IMR-90 (cell line): Measurements from ENCODE around the gene AGAP4. TPM values are rescaled to one million over a fixed set of nuclear protein-coding genes. Genes with fewer than 3 reads are reported as not detected.
"Not testable (repeated sequence)": the region's sequence is repeated elsewhere in the genome, so short reads cannot be mapped to it uniquely, and the experiment has no call there.

Source experiments
- ATAC-seq: fragments of 200-7000 bp; cut with Tn5 transposase; 2 replicates; pipeline ENCODE4 v1.9.1; 2020; ENCODE audit warnings: low read depth, mild to moderate bottlenecking, moderate library complexity
- BruUV-seq: library from RNA; stranded (reverse); fragments of 400-500 nt; replicated peaks from 2 replicates; lab custom pipeline; 2021; lab: Mats Ljungman, UMichigan
- CTCF ChIA-PET: fragments of 300-600 bp; formaldehyde crosslinking; extraction: SDS; loops from one replicate; lab custom pipeline; 2021; ENCODE audit warnings: antibody characterized with exemption; lab: Yijun Ruan, JAX
- POLR2A ChIA-PET: fragments of 300-600 bp; sonication (Branson Sonifier 250); formaldehyde crosslinking; loops from one replicate; lab custom pipeline; 2022; ENCODE audit warnings: antibody characterized with exemption; ENCODE audit not compliant: unreplicated experiment; lab: Charles Lee
- DNase-seq: peaks from one replicate; pipeline ENCODE4 v3.0.0; 2013
- H2AFZ ChIP-seq: replicated peaks from 2 replicates; pipeline ENCODE3; 2013; ENCODE audit warnings: low read length, mild to moderate bottlenecking; ENCODE audit not compliant: poor library complexity
- H2AK5ac ChIP-seq: 2 replicates; pipeline ENCODE4 v1.6.1; 2013; ENCODE audit warnings: low read depth, low read length, inconsistent platforms
- H2AK9ac ChIP-seq: replicated peaks from 2 replicates; pipeline ENCODE3; 2013; ENCODE audit warnings: mild to moderate bottlenecking, low read depth, low read length, moderate library complexity; ENCODE audit not compliant: poor library complexity
- H2BK120ac ChIP-seq: 2 replicates; pipeline ENCODE4 v1.6.1; 2013; ENCODE audit warnings: low read depth, low read length, inconsistent platforms
- H2BK15ac ChIP-seq: 3 replicates; pipeline ENCODE4 v1.6.1; 2013; ENCODE audit warnings: low read depth, low read length, inconsistent platforms
- H2BK20ac ChIP-seq: 2 replicates; pipeline ENCODE4 v1.6.1; 2013; ENCODE audit warnings: low read depth, mild to moderate bottlenecking, inconsistent platforms, low read length, moderate library complexity
- H2BK5ac ChIP-seq: 2 replicates; pipeline ENCODE4 v1.6.1; 2013; ENCODE audit warnings: mild to moderate bottlenecking, low read depth, low read length, inconsistent platforms; ENCODE audit not compliant: poor library complexity, severe bottlenecking
- H3K14ac ChIP-seq: replicated peaks from 2 replicates; pipeline ENCODE4 v1.6.1; 2013; ENCODE audit warnings: low read depth, low read length, inconsistent platforms
- H3K18ac ChIP-seq: 2 replicates; pipeline ENCODE4 v1.6.1; 2013; ENCODE audit warnings: low read depth, low read length, control low read depth
- H3K23ac ChIP-seq: 2 replicates; pipeline ENCODE4 v1.6.1; 2013; ENCODE audit warnings: low read depth, low read length, inconsistent platforms
- H3K27ac ChIP-seq: 2 replicates; pipeline ENCODE4 v1.5.1; 2013; ENCODE audit warnings: mild to moderate bottlenecking, control low read depth, low read length; ENCODE audit not compliant: insufficient read depth
- H3K27me3 ChIP-seq: 2 replicates; pipeline ENCODE4 v1.6.1; 2013; ENCODE audit warnings: low read length; ENCODE audit not compliant: control insufficient read depth, insufficient read depth
- H3K36me3 ChIP-seq: 2 replicates; pipeline ENCODE4 v1.6.1; 2013; ENCODE audit warnings: low read length, mixed read lengths; ENCODE audit not compliant: control insufficient read depth, insufficient read depth
- H3K4ac ChIP-seq: 2 replicates; pipeline ENCODE4 v1.6.1; 2013; ENCODE audit warnings: low read depth, low read length, inconsistent platforms
- H3K4me1 ChIP-seq: 2 replicates; pipeline ENCODE4 v1.6.1; 2013; ENCODE audit warnings: low read length, mixed read lengths; ENCODE audit not compliant: control insufficient read depth, insufficient read depth
- H3K4me2 ChIP-seq: 2 replicates; pipeline ENCODE4 v1.6.1; 2013; ENCODE audit warnings: low read depth, mild to moderate bottlenecking, control low read depth, low read length, moderate library complexity
- H3K4me3 ChIP-seq: 2 replicates; pipeline ENCODE4 v1.5.1; 2013; ENCODE audit warnings: low read depth, mild to moderate bottlenecking, control low read depth, low read length, moderate library complexity; ENCODE audit not compliant: insufficient read depth
- H3K56ac ChIP-seq: 2 replicates; pipeline ENCODE4 v1.6.1; 2013; ENCODE audit warnings: low read length, inconsistent platforms; ENCODE audit not compliant: insufficient read depth; ENCODE audit errors: extremely low read depth
- H3K79me1 ChIP-seq, 2 experiments: 2 replicates each; pipeline ENCODE4 v1.6.1; 2013; ENCODE audit warnings: low read length in 2 of 2, inconsistent platforms in 1 of 2, low read depth in 1 of 2
- H3K9ac ChIP-seq: 2 replicates; pipeline ENCODE4 v1.6.1; 2013; ENCODE audit warnings: low read depth, low read length, control low read depth
- H3K9me1 ChIP-seq: 2 replicates; pipeline ENCODE4 v1.6.1; 2013; ENCODE audit warnings: low read length, inconsistent platforms; ENCODE audit not compliant: insufficient read depth
- H3K9me3 ChIP-seq: 2 replicates; pipeline ENCODE4 v1.6.1; 2013; ENCODE audit warnings: low read length; ENCODE audit not compliant: control insufficient read depth, insufficient read depth
- H4K20me1 ChIP-seq: 2 replicates; pipeline ENCODE4 v1.6.1; 2013; ENCODE audit warnings: low read length, inconsistent platforms; ENCODE audit not compliant: insufficient read depth
- H4K5ac ChIP-seq: 2 replicates; pipeline ENCODE4 v1.6.1; 2013; ENCODE audit warnings: mild to moderate bottlenecking, low read depth, low read length, control low read depth
- H4K8ac ChIP-seq, 2 experiments: 2 replicates each; pipeline ENCODE4 v1.6.1; 2013; ENCODE audit warnings: low read depth in 2 of 2, low read length in 2 of 2, control low read depth in 1 of 2, inconsistent platforms in 1 of 2
- H4K91ac ChIP-seq: 2 replicates; pipeline ENCODE4 v1.6.1; 2013; ENCODE audit warnings: low read depth, low read length, inconsistent platforms; ENCODE audit not compliant: insufficient read depth
- BHLHE40 ChIP-seq: fragments of 150-350 bp; IDR thresholded peaks from 2 replicates; pipeline ENCODE4 v1.6.1; 2016; ENCODE audit warnings: mild to moderate bottlenecking, low read depth, low read length
- FOS ChIP-seq: fragments of 150-350 bp; IDR thresholded peaks from 2 replicates; pipeline ENCODE4 v1.6.1; 2016; ENCODE audit warnings: low read depth, low read length
- MAFK ChIP-seq: IDR thresholded peaks from 2 replicates; pipeline ENCODE4 v1.6.1; 2012; ENCODE audit warnings: low read depth, low read length, improper control_type of control experiment
- WGBS, 2 experiments: methylation state at CpG; one replicate each; pipeline versions ENCODE4 v1.1.5 to v1.1.7; 2013; ENCODE audit warnings: missing lambda C conversion rate in 2 of 2; ENCODE audit not compliant: insufficient read length in 1 of 2; ENCODE audit errors: extremely low coverage in 2 of 2; 5-methylcytosine and 5-hydroxymethylcytosine counted together
- dilution Hi-C: fragments of 300-500 bp; cut with HindIII; formaldehyde crosslinking; loops from one replicate; pipeline ENCODE4 v1.14.3; 2018; ENCODE audit warnings: low sequenced_read_pairs; ENCODE audit not compliant: unreplicated experiment
- in situ Hi-C: fragments of 300-500 bp; cut with MboI; formaldehyde crosslinking; loops from 3 replicates; pipeline ENCODE4 v1.14.3; 2019; ENCODE audit warnings: low sequenced_read_pairs, inconsistent platforms, mixed read lengths
- intact Hi-C: fragments of 100-400 bp; cut with micrococcal nuclease; formaldehyde crosslinking; loops from 2 replicates; pipeline ENCODE4 v1.10.0; 2022
- polyA plus RNA-seq, 3 experiments: library from polyadenylated mRNA; depleted of rRNA; stranded (reverse); fragments of >200 nt; gene quantifications; 2 replicates each; pipeline ENCODE4 v1.2.3, GENCODE V29; 2012; ENCODE audit warnings: low replicate concordance in 1 of 3
- total RNA-seq: library from RNA; depleted of rRNA; stranded (reverse); fragments of >200 nt; gene quantifications from 2 replicates; pipeline ENCODE4 v1.2.3, GENCODE V29; 2012
- TF ChIP-seq, protein P1 (sequence below): fragments of 150-350 bp; IDR thresholded peaks from 2 replicates; pipeline ENCODE4 v1.6.1; 2016; ENCODE audit warnings: low read depth, mild to moderate bottlenecking, low read length, moderate library complexity, borderline replicate concordance
- TF ChIP-seq, protein P2 (sequence below): conservative IDR thresholded peaks from 2 replicates; pipeline ENCODE4 v1.5.1; 2012; ENCODE audit warnings: mild to moderate bottlenecking, low read depth, low read length, improper control_type of control experiment

Gene AGAP4
- total and polyA plus RNA-seq, 2 of the 4 experiments (the other 2 are of a cell fraction): 1.8 to 6.7 TPM

DNA sequence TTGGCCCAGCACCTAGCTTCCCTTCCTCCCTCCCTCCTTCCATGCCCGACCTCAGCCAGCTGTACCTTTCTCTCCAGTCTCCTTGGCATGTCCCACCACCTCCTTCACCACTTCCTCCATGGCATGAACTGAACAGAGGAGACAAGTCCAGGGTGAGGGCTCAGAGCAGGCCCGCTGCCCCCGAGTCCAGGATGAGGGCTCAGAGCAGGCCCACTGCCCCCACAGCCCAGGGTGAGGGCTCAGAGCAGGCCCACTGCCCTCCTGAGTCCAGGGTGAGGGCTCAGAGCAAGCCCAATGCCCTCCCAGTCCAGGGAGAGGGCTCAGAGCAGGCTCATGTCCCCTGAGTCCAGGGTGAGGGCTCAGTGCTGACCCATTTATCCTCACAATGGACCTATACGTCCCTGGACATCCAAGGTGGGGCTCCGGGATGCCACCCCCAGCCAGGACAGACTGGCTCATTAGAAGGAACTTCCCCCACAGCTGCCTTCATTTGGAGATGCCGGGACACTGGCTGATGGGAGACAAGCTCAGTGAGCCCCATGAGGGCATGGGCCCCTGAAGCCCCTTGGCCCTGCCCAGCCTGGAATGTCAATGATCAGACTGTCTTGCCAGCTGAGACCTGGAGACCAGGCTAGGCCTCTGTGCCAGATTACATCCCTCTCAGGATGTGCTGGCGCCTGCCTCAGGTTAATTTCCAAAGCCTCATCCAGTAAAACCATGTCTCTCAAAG, 30.0 kb downstream of the AGAP4 start:
- Histone ChIP-seq H3K36me3 (no peaks in the 10 kb centered on the region), H2AK9ac (no peak overlapping the region), H2BK120ac (no peak overlapping the region), H3K56ac (no peak overlapping the region), H3K27me3 (no peaks in the 10 kb centered on the region), H2AFZ (no peak overlapping the region), H2BK5ac (no peak overlapping the region), H2BK15ac (no peak overlapping the region), H3K9ac (no peak overlapping the region), H3K23ac (no peak overlapping the region), H4K5ac (no peak overlapping the region), H3K18ac (no peak overlapping the region), H2AK5ac (no peak overlapping the region), H3K9me1 (0 out of 2 replicates have a peak, but pooled peaks cover 3% of the 10 kb centered on the region), H4K8ac (no peak overlapping the region), H3K4me1 (no peaks in the 10 kb centered on the region), H3K4ac (no peak overlapping the region), H3K4me3 (no peak overlapping the region), H3K9me3 (peaks cover 5% of the 10 kb centered on the region; the same call in 1 of the 2 replicates), H3K14ac (no peak overlapping the region), H3K79me1 (no peaks in the 10 kb centered on the region), H3K27ac (no peak overlapping the region), H3K4me2 (no peak overlapping the region), H4K20me1 (no peaks in the 10 kb centered on the region), H2BK20ac (no peak overlapping the region), H4K91ac (no peak overlapping the region)
- TF ChIP-seq, protein P1, sequence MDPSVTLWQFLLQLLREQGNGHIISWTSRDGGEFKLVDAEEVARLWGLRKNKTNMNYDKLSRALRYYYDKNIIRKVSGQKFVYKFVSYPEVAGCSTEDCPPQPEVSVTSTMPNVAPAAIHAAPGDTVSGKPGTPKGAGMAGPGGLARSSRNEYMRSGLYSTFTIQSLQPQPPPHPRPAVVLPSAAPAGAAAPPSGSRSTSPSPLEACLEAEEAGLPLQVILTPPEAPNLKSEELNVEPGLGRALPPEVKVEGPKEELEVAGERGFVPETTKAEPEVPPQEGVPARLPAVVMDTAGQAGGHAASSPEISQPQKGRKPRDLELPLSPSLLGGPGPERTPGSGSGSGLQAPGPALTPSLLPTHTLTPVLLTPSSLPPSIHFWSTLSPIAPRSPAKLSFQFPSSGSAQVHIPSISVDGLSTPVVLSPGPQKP: no peak
- TF ChIP-seq FOS (no peak), BHLHE40 (no peak), MAFK (no peak)
- TF ChIP-seq, protein P2, sequence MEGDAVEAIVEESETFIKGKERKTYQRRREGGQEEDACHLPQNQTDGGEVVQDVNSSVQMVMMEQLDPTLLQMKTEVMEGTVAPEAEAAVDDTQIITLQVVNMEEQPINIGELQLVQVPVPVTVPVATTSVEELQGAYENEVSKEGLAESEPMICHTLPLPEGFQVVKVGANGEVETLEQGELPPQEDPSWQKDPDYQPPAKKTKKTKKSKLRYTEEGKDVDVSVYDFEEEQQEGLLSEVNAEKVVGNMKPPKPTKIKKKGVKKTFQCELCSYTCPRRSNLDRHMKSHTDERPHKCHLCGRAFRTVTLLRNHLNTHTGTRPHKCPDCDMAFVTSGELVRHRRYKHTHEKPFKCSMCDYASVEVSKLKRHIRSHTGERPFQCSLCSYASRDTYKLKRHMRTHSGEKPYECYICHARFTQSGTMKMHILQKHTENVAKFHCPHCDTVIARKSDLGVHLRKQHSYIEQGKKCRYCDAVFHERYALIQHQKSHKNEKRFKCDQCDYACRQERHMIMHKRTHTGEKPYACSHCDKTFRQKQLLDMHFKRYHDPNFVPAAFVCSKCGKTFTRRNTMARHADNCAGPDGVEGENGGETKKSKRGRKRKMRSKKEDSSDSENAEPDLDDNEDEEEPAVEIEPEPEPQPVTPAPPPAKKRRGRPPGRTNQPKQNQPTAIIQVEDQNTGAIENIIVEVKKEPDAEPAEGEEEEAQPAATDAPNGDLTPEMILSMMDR: no peak
- dilution Hi-C loops: no loop called here
- no peak for ATAC-seq
- no peak for DNase-seq
- ChIA-PET POLR2A (no interaction called here), CTCF (no interaction called here)
- intact Hi-C loops: no loop called here
- BruUV-seq: no TSS peak
- WGBS, 2 experiments: no CpG with 5 or more reads among the region's 7 CpGs
- in situ Hi-C loops: no loop called here

DNA sequence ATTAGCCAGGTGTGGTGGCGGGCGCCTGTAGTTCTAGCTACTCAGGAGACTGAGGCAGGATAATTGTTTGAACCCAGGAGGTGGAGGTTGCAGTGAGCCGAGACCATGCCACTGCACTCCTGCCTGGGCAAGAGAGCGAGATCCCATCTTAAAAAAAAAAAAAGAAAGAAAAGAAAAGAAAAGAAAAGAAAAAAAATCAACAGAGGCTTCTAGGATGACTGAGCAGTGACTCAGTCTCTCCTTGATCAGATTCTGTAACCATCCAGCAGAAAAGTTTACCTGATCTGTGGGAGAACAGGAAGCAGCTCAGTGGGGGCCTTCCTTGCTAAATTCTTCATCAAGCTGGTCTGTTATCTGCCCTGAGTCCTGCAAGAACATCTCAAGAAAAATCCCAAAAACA, 33.2 kb downstream of the AGAP4 start:
- BruUV-seq, H4K91ac ChIP-seq, ATAC-seq, intact Hi-C loops, H3K4me2 ChIP-seq, H3K9me1 ChIP-seq, H3K14ac ChIP-seq, H2AFZ ChIP-seq, H2AK9ac ChIP-seq, H3K4me3 ChIP-seq, CTCF ChIA-PET, H3K27me3 ChIP-seq, H2BK15ac ChIP-seq, H2AK5ac ChIP-seq, H3K56ac ChIP-seq, H3K79me1 ChIP-seq, H3K18ac ChIP-seq, H3K9ac ChIP-seq, H3K9me3 ChIP-seq, H3K23ac ChIP-seq, dilution Hi-C loops, H2BK20ac ChIP-seq, H2BK120ac ChIP-seq, H3K27ac ChIP-seq, H2BK5ac ChIP-seq, H3K4ac ChIP-seq, H4K8ac ChIP-seq, POLR2A ChIA-PET, H4K5ac ChIP-seq, H3K36me3 ChIP-seq, H4K20me1 ChIP-seq, in situ Hi-C loops, H3K4me1 ChIP-seq: not testable (repeated sequence)
- WGBS, 2 experiments: 86% methylated on average over 2 of the region's 4 CpGs; no CpG with 5 or more reads in 1 of the 2 experiments
- peak; percentile 59 for DNase-seq
